NT2/D1 (cell line): ENCODE measurements around the gene MSANTD2.

Experiments used
- YY1 ChIP-seq: IDR thresholded peaks from 2 replicates; pipeline ENCODE4 v1.6.1; 2011; ENCODE audit not compliant: insufficient read length, insufficient read depth
- ZNF274 ChIP-seq: IDR thresholded peaks from 2 replicates; pipeline ENCODE4 v1.6.1; 2011; ENCODE audit warnings: mild to moderate bottlenecking, low read depth, low read length

- TF ChIP-seq ZNF274 (no peak), YY1 (no peak)
Measured at GRCh38 chr11:124838805-124839127, 38.6 kb upstream of the MSANTD2 start.
